Measurements from ENCODE around the gene TXNDC11.

TXNDC11 gene

DNA sequence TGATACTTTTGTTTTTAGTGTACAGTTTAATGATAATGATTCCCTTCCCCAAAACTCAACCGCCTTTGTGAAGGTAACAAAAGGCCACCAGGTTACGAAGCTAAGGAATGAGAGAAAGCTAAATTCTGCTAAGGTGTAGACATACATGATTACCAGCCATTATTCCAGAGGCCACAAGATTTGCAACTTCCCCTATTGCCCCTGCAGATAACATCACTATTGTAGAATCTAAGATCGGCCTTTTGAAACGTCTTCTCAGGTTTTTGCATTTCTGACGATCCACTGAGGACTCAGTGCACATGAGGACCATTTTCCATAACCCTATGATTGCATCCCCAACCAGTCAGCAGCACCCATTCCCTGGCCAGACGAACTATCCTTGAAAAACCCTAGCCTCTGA lies 108.3 kb downstream of the TXNDC11 start:
- Histone ChIP-seq H3K27me3 (replicated peaks; ENCODE audit: control insufficient read depth, insufficient read depth, low read length) (no peaks in the 10 kb centered on the region; the same call in none of the 2 replicates), H3K36me3 (ENCODE audit: control insufficient read depth, insufficient read depth, low read length) (no peaks in the 10 kb centered on the region), H3K4me3 (replicated peaks; ENCODE audit: low read depth, low read length) (no peak overlapping the region)
- TF ChIP-seq, protein P1, sequence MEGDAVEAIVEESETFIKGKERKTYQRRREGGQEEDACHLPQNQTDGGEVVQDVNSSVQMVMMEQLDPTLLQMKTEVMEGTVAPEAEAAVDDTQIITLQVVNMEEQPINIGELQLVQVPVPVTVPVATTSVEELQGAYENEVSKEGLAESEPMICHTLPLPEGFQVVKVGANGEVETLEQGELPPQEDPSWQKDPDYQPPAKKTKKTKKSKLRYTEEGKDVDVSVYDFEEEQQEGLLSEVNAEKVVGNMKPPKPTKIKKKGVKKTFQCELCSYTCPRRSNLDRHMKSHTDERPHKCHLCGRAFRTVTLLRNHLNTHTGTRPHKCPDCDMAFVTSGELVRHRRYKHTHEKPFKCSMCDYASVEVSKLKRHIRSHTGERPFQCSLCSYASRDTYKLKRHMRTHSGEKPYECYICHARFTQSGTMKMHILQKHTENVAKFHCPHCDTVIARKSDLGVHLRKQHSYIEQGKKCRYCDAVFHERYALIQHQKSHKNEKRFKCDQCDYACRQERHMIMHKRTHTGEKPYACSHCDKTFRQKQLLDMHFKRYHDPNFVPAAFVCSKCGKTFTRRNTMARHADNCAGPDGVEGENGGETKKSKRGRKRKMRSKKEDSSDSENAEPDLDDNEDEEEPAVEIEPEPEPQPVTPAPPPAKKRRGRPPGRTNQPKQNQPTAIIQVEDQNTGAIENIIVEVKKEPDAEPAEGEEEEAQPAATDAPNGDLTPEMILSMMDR (IDR thresholded peaks at IDR 0.05; ENCODE audit: insufficient read depth, low read length, poor library complexity, severe bottlenecking) = no peak
- no peak for DNase-seq (ENCODE audit: extremely low read depth, insufficient read length)

GRCh38 chr16:11633113-11633512 lies 109.5 kb downstream of the TXNDC11 start:
- DNase-seq (ENCODE audit: extremely low read depth, insufficient read length) = no peak
- TF ChIP-seq, protein P1 (IDR thresholded peaks at IDR 0.05; ENCODE audit: insufficient read depth, low read length, poor library complexity, severe bottlenecking) = no peak
- H3K4me3 ChIP-seq (replicated peaks; ENCODE audit: low read depth, low read length) = no peak overlapping the region
- H3K36me3 ChIP-seq (ENCODE audit: control insufficient read depth, insufficient read depth, low read length) = no peaks in the 10 kb centered on the region
- H3K27me3 ChIP-seq (replicated peaks; ENCODE audit: control insufficient read depth, insufficient read depth, low read length) = no peaks in the 10 kb centered on the region; the same call in none of the 2 replicates

DNA sequence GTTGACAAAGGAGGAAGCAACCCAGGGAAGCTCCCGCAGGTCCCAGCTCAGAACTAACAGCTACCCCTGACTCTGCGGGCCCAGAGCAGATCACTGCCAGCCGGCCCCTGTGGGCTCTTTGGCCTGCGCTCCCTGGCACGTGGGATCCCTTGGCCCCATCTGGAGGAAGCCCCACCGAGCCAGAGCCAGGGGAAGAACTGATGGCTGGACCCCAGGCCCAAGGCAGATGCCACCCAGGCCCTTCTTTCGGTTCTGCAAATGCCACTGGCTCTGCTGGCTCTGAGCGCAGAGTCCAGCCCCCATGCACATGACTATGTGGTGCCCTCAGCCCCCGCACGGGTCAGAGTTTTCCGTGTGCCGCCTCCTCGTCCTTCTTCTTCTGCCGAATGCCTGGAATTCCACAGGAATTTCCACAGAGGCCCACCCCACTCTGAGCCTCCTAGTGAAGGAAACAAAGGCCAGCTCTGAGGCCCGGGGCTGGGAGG lies 110.2 kb downstream of the TXNDC11 start:
- H3K4me3 ChIP-seq (replicated peaks; ENCODE audit: low read depth, low read length) = no peak overlapping the region
- DNase-seq (ENCODE audit: extremely low read depth, insufficient read length) = no peak
- TF ChIP-seq, protein P1 (IDR thresholded peaks at IDR 0.05; ENCODE audit: insufficient read depth, low read length, poor library complexity, severe bottlenecking) = no peak

GRCh38 chr16:11631214-11631613 lies 111.4 kb downstream of the TXNDC11 start:
- DNase-seq (ENCODE audit: extremely low read depth, insufficient read length) = no peak
- H3K27me3 ChIP-seq (replicated peaks; ENCODE audit: control insufficient read depth, insufficient read depth, low read length) = no peaks in the 10 kb centered on the region; the same call in none of the 2 replicates
- TF ChIP-seq, protein P1 (IDR thresholded peaks at IDR 0.05; ENCODE audit: insufficient read depth, low read length, poor library complexity, severe bottlenecking) = no peak
- H3K4me3 ChIP-seq (replicated peaks; ENCODE audit: low read depth, low read length) = no peak overlapping the region
- H3K36me3 ChIP-seq (ENCODE audit: control insufficient read depth, insufficient read depth, low read length) = no peaks in the 10 kb centered on the region

More for the DNA sequence above, 110.2 kb downstream of the TXNDC11 start:
- H3K36me3 ChIP-seq (ENCODE audit: control insufficient read depth, insufficient read depth, low read length) = no peaks in the 10 kb centered on the region
- no peaks in the 10 kb centered on the region; the same call in none of the 2 replicates for H3K27me3 ChIP-seq (replicated peaks; ENCODE audit: control insufficient read depth, insufficient read depth, low read length)

GRCh38 chr16:11630768-11631056 lies 111.9 kb downstream of the TXNDC11 start:
- TF ChIP-seq, protein P1 (IDR thresholded peaks at IDR 0.05; ENCODE audit: insufficient read depth, low read length, poor library complexity, severe bottlenecking) = no peak
- H3K36me3 ChIP-seq (ENCODE audit: control insufficient read depth, insufficient read depth, low read length) = no peaks in the 10 kb centered on the region

More at GRCh38 chr16:11630768-11631056, 111.9 kb downstream of the TXNDC11 start:
- H3K27me3 ChIP-seq (replicated peaks; ENCODE audit: control insufficient read depth, insufficient read depth, low read length) = no peaks in the 10 kb centered on the region; the same call in none of the 2 replicates
- DNase-seq (ENCODE audit: extremely low read depth, insufficient read length) = no peak
- no peak overlapping the region for H3K4me3 ChIP-seq (replicated peaks; ENCODE audit: low read depth, low read length)
